GM12878 (cell line): Measurements from ENCODE around the gene RSRC1. TPM values are rescaled to one million over a fixed set of nuclear protein-coding genes. Genes with fewer than 3 reads are reported as not detected.
A peak's percentile ranks its signal among the peaks of the same experiment; 100 is the strongest.

Experiments
- ATAC-seq: fragments of 200-7000 bp; cut with Tn5 transposase; 3 replicates; pipeline ENCODE4 v1.9.1; 2020; ENCODE audit warnings: mild to moderate bottlenecking, moderate library complexity
- BruUV-seq: library from RNA; stranded (reverse); fragments of 400-500 nt; replicated peaks from 2 replicates; lab custom pipeline; 2021; lab: Mats Ljungman, UMichigan
- CTCF ChIA-PET: fragments of 300-600 bp; sonication (Branson Sonifier 250); formaldehyde crosslinking; extraction: SDS; loops from one replicate; lab custom pipeline; 2021; ENCODE audit warnings: inconsistent platforms; lab: Yijun Ruan, JAX
- POLR2A ChIA-PET: fragments of 350-600 bp; formaldehyde crosslinking; extraction: SDS; loops from one replicate; lab custom pipeline; 2021; ENCODE audit warnings: inconsistent platforms; lab: Charles Lee
- RAD21 ChIA-PET: fragments of 300-600 bp; sonication (Branson Sonifier 250); formaldehyde crosslinking; loops from one replicate; lab custom pipeline; 2023; ENCODE audit warnings: antibody characterized with exemption; ENCODE audit not compliant: unreplicated experiment; lab: Charles Lee
- SMC1A ChIA-PET: fragments of 300-600 bp; sonication (Branson Sonifier 250); formaldehyde crosslinking; loops from one replicate; lab custom pipeline; 2023; ENCODE audit not compliant: unreplicated experiment, uncharacterized antibody; lab: Charles Lee
- DNase-seq: peaks from one replicate; pipeline ENCODE4 v3.0.0-alpha.2; 2011; ENCODE audit warnings: low read depth, low spot score
- FAIRE-seq: peaks from 3 replicates; lab custom pipeline; 2011; peaks lifted over from hg19 to GRCh38; lab: Jason Lieb, UNC
- H2AFZ ChIP-seq: 2 replicates; pipeline ENCODE4 v1.6.0; 2011; ENCODE audit warnings: low read depth, low read length, control low read depth; ENCODE audit not compliant: control insufficient read depth
- H3K27ac ChIP-seq: 2 replicates; pipeline ENCODE4 v1.5.1; 2011; ENCODE audit warnings: control low read depth; ENCODE audit not compliant: control insufficient read depth, insufficient read depth
- H3K27me3 ChIP-seq, 2 experiments: replicated peaks in 1 of 2; 2 replicates each; pipeline versions ENCODE4 v1.6.0 to v1.6.1; 2011; ENCODE audit warnings: low read length in 1 of 2; ENCODE audit not compliant: control insufficient read depth in 2 of 2, insufficient read depth in 2 of 2
- H3K36me3 ChIP-seq, 2 experiments: 2 replicates each; pipeline ENCODE4 v1.5.1; 2011; ENCODE audit warnings: low read length in 1 of 2; ENCODE audit not compliant: control insufficient read depth in 2 of 2, insufficient read depth in 2 of 2
- H3K4me1 ChIP-seq: 2 replicates; pipeline ENCODE4 v1.6.1; 2011; ENCODE audit warnings: mild to moderate bottlenecking, low read length, moderate library complexity, mixed read lengths; ENCODE audit not compliant: control insufficient read depth, insufficient read depth
- H3K4me2 ChIP-seq: 2 replicates; pipeline ENCODE4 v1.6.0; 2011; ENCODE audit warnings: control low read depth; ENCODE audit not compliant: control insufficient read depth, insufficient read depth
- H3K4me3 ChIP-seq: fragments of 200-600 bp; sonication (generic); 2 replicates; pipeline ENCODE4 v1.5.1; 2016
- H3K79me2 ChIP-seq: 2 replicates; pipeline ENCODE4 v1.6.0; 2011; ENCODE audit warnings: low read length; ENCODE audit not compliant: control insufficient read depth, insufficient read depth
- H3K9ac ChIP-seq: 2 replicates; pipeline ENCODE4 v1.8.0; 2011; ENCODE audit warnings: low read length, control low read depth, mixed read lengths; ENCODE audit not compliant: control insufficient read depth, insufficient read depth
- H3K9me3 ChIP-seq: replicated peaks from 3 replicates; pipeline ENCODE4 v1.5.1; 2011; ENCODE audit warnings: mild to moderate bottlenecking, low read length; ENCODE audit not compliant: control insufficient read depth, insufficient read depth
- H4K20me1 ChIP-seq: 2 replicates; pipeline ENCODE4 v1.6.0; 2011; ENCODE audit not compliant: control insufficient read depth, insufficient read depth
- CEBPB ChIP-seq, 2 experiments: fragments of 150-350 bp in 1 of 2; IDR thresholded peaks; 2 replicates each; pipeline ENCODE4 v1.6.1; 2012 to 2014; ENCODE audit warnings: low read depth in 2 of 2, low read length in 2 of 2, borderline replicate concordance in 1 of 2, inconsistent platforms in 1 of 2
- RAD21 ChIP-seq: IDR thresholded peaks from 2 replicates; pipeline ENCODE4 v1.6.1; 2011; ENCODE audit warnings: mild to moderate bottlenecking, low read depth, low read length, moderate library complexity; ENCODE audit not compliant: insufficient read depth
- RUNX3 ChIP-seq: IDR thresholded peaks from 2 replicates; pipeline ENCODE4 v1.6.1; 2012; ENCODE audit warnings: low read length, inconsistent platforms
- SMC3 ChIP-seq: IDR thresholded peaks from 2 replicates; pipeline ENCODE4 v1.6.1; 2011; ENCODE audit warnings: low read length, improper control_type of control experiment, borderline replicate concordance
- TAF1 ChIP-seq: IDR thresholded peaks from 2 replicates; pipeline ENCODE4 v1.6.1; 2011; ENCODE audit warnings: mild to moderate bottlenecking, low read depth, low read length, borderline replicate concordance
- TCF3 ChIP-seq: IDR thresholded peaks from 2 replicates; pipeline ENCODE4 v1.6.1; 2012; ENCODE audit warnings: low read depth, mild to moderate bottlenecking, low read length, borderline replicate concordance; ENCODE audit not compliant: insufficient read depth
- YY1 ChIP-seq: IDR thresholded peaks from 2 replicates; pipeline ENCODE4 v1.6.1; 2011; ENCODE audit warnings: low read depth, mild to moderate bottlenecking, low read length
- WGBS: methylation state at CpG from one replicate; pipeline ENCODE4 v1.1.6; 2016; ENCODE audit warnings: low lambda C conversion rate; ENCODE audit not compliant: insufficient replicate concordance, insufficient coverage; ENCODE audit errors: missing lambda C conversion rate; 5-methylcytosine and 5-hydroxymethylcytosine counted together
- in situ Hi-C: fragments of 300-500 bp; cut with MboI; formaldehyde crosslinking; loops from 9 replicates; pipeline ENCODE4 v1.14.3; 2018; ENCODE audit warnings: mixed read lengths
- intact Hi-C: fragments of 100-400 bp; cut with micrococcal nuclease; formaldehyde crosslinking; loops from one replicate; pipeline ENCODE4 v1.14.2; 2022; ENCODE audit not compliant: unreplicated experiment
- polyA plus RNA-seq, 11 experiments: library from polyadenylated mRNA; depleted of rRNA in 4 of 11; unstranded in 6 of 11; stranded (reverse) in 5 of 11; fragments of >200 nt; fragmentation: Nextera tagmentation in 4 of 11; fragmentation: Illumina TruSeq in 1 of 11; extraction: Ambion mirVana in 4 of 11; extraction: Trizol in 1 of 11; gene quantifications; 1 replicate in 1 of 11; 2 replicates in 10 of 11; pipeline versions ENCODE4 v1.2.1 to v1.2.3, GENCODE V29; 2011 to 2016; ENCODE audit warnings: inconsistent platforms in 2 of 11, missing spikeins in 2 of 11, low read depth in 1 of 11
- total RNA-seq, 4 experiments: library from RNA; depleted of rRNA in 3 of 4; stranded (reverse); fragments of >200 nt in 3 of 4; fragmentation: Illumina TruSeq in 1 of 4; extraction: Trizol in 1 of 4; gene quantifications; 2 replicates each; pipeline versions ENCODE4 v1.2.1 to v1.2.3, GENCODE V29; 2013 to 2021
- TF ChIP-seq, protein P1 (sequence below), 3 experiments: IDR thresholded peaks in 2 of 3; conservative IDR thresholded peaks in 1 of 3; 2 replicates each; pipeline ENCODE4 v1.5.1; 2011; ENCODE audit warnings: low read depth in 3 of 3, low read length in 3 of 3, mild to moderate bottlenecking in 3 of 3, control low read depth in 2 of 3, moderate library complexity in 2 of 3, inconsistent platforms in 1 of 3, mixed read lengths in 1 of 3; ENCODE audit not compliant: control insufficient read depth in 2 of 3, insufficient read depth in 1 of 3; ENCODE audit errors: extremely low read depth in 1 of 3
- TF ChIP-seq, protein P2 (sequence below): fragments of 450-650 bp; IDR thresholded peaks from 2 replicates; pipeline ENCODE4 v1.6.1; 2017; ENCODE audit warnings: low read depth, mild to moderate bottlenecking, moderate library complexity

The RSRC1 gene
- total and polyA plus RNA-seq, 10 of the 15 experiments (the other 5 are each of a cell fraction or from before 2014, with no cell fraction given): 16.4 to 85.9 (median 42.0) TPM

DNA sequence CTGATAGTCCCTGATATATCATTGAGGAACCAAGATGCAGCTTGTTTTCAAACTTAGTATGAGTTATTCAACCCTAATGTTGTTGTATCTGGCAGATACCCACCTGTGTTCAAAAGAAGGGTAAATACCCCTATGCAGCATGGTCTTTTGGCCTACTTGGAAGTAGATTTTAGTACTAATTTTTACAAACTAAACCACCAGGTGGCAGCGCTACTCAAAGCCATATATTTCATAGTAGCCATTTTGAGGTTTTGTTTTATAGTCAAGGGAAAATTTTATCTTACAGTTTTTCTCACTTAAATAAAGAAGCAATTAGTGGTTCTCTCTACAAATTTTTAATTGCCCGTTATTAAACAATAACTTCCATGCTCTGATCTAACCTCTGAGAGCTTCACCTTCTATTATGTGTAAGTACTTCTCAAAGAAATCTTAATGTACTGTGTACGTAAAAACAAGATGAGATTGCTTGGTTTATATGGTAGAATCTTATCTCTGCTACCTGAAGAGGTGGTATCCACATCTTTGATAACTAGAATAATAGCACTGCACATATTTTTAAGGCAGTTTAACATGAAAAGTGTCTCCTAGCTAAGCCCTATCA lies 429.6 kb downstream of the RSRC1 start:
- POLR2A ChIA-PET: interaction anchor here (0.9 kb wide), 1 partner anchor 13 kb away, joined by 3 read pairs; no protein-coding TSS in a partner anchor

More for the DNA sequence above, 429.6 kb downstream of the RSRC1 start:
- Histone ChIP-seq H3K36me3 (no peaks in the 10 kb centered on the region), H3K9me3 (no peaks in the 10 kb centered on the region), H3K9ac (no peak overlapping the region), H4K20me1 (no peaks in the 10 kb centered on the region), H3K4me1 (no peaks in the 10 kb centered on the region), H3K4me3 (no peak overlapping the region), H2AFZ (peak overlapping the region; percentile 11), H3K79me2 (no peaks in the 10 kb centered on the region), H3K27ac (no peak overlapping the region), H3K4me2 (no peak overlapping the region)
- ChIA-PET RAD21 (interaction anchor here (0.6 to 2.5 kb wide), 8 partner anchors 18 to 1007 kb away, joined by 3 to 11 read pairs (median 3); partner anchors contain the start of gene GFM1), CTCF (interaction anchor here (0.6 to 3.2 kb wide), 26 partner anchors 8 to 928 kb away, joined by 3 to 16 read pairs (median 4); partner anchors contain the start of genes GFM1 and MLF1), SMC1A (interaction anchor here (1.1 to 1.9 kb wide), 4 partner anchors 12 to 252 kb away, joined by 3 to 7 read pairs (median 4); no protein-coding TSS in a partner anchor)
- in situ Hi-C loops (loop anchor here (10.0 kb wide), 2 partner anchors 255 to 925 kb away; no protein-coding TSS in a partner anchor), intact Hi-C loops (loop anchor here (1.0 kb wide), 1 partner anchor 252 kb away; no protein-coding TSS in a partner anchor)
- 91% methylated on average over 3 of the region's 3 CpGs for WGBS
- ATAC-seq: peak; percentile 87
- FAIRE-seq: no peak
- no peak for DNase-seq
- no TSS peak for BruUV-seq
- TF ChIP-seq RAD21 (peak; percentile 42; the same call in 1 of the 2 replicates), SMC3 (peak; percentile 44; the same call in 1 of the 2 replicates), RUNX3 (peak; percentile 33; the same call in 1 of the 2 replicates), TAF1 (no peak), TCF3 (no peak), CEBPB (IDR thresholded peaks at IDR 0.05; ENCODE audit: borderline replicate concordance in 1 of 2, low read depth in 2 of 2, low read length in 2 of 2) (no peak), YY1 (peak; percentile 83; the same call in 1 of the 2 replicates)
- TF ChIP-seq, protein P1, sequence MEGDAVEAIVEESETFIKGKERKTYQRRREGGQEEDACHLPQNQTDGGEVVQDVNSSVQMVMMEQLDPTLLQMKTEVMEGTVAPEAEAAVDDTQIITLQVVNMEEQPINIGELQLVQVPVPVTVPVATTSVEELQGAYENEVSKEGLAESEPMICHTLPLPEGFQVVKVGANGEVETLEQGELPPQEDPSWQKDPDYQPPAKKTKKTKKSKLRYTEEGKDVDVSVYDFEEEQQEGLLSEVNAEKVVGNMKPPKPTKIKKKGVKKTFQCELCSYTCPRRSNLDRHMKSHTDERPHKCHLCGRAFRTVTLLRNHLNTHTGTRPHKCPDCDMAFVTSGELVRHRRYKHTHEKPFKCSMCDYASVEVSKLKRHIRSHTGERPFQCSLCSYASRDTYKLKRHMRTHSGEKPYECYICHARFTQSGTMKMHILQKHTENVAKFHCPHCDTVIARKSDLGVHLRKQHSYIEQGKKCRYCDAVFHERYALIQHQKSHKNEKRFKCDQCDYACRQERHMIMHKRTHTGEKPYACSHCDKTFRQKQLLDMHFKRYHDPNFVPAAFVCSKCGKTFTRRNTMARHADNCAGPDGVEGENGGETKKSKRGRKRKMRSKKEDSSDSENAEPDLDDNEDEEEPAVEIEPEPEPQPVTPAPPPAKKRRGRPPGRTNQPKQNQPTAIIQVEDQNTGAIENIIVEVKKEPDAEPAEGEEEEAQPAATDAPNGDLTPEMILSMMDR (IDR thresholded peaks at IDR 0.05 in 2 of 3, conservative IDR thresholded peaks at IDR 0.05 in 1 of 3; ENCODE audit: control insufficient read depth in 2 of 3, extremely low read depth in 1 of 3, insufficient read depth in 1 of 3, low read depth in 3 of 3, low read length in 3 of 3): peak; percentile 39 to 47 (median 46); a peak in 4 of 6 replicates
- TF ChIP-seq, protein P2, sequence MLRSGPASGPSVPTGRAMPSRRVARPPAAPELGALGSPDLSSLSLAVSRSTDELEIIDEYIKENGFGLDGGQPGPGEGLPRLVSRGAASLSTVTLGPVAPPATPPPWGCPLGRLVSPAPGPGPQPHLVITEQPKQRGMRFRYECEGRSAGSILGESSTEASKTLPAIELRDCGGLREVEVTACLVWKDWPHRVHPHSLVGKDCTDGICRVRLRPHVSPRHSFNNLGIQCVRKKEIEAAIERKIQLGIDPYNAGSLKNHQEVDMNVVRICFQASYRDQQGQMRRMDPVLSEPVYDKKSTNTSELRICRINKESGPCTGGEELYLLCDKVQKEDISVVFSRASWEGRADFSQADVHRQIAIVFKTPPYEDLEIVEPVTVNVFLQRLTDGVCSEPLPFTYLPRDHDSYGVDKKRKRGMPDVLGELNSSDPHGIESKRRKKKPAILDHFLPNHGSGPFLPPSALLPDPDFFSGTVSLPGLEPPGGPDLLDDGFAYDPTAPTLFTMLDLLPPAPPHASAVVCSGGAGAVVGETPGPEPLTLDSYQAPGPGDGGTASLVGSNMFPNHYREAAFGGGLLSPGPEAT: 0 out of 2 replicates have a peak, but pooled peaks have one; percentile 12
- TF ChIP-seq, all 136 proteins: peak for 6
- H3K27me3 ChIP-seq: no peaks in the 10 kb centered on the region
